Upper lobe of left lung (tissue), 4 donors: ENCODE measurements around the gene RASGRF1.

Experiments used
- EP300 ChIP-seq, 4 donors: sonication (generic); formaldehyde crosslinking; IDR thresholded peaks; one replicate each; pipeline ENCODE4 v1.5.1; 2017; ENCODE audit warnings: antibody characterized with exemption in 4 of 4, control low read depth in 2 of 4
- POLR2A ChIP-seq, 4 donors: fragments of 450-650 bp; IDR thresholded peaks; one replicate each; pipeline ENCODE4 v1.5.1; 2016 to 2017; ENCODE audit warnings: antibody characterized with exemption in 4 of 4, mild to moderate bottlenecking in 2 of 4
- TF ChIP-seq, protein P1 (sequence below), 6 experiments: fragments of 450-650 bp in 4 of 6; fragments of 200-600 bp in 2 of 6; sonication (generic) in 2 of 6; IDR thresholded peaks; one replicate each; pipeline ENCODE4 v1.5.1; 2016 to 2019; ENCODE audit warnings: antibody characterized with exemption in 6 of 6

DNA sequence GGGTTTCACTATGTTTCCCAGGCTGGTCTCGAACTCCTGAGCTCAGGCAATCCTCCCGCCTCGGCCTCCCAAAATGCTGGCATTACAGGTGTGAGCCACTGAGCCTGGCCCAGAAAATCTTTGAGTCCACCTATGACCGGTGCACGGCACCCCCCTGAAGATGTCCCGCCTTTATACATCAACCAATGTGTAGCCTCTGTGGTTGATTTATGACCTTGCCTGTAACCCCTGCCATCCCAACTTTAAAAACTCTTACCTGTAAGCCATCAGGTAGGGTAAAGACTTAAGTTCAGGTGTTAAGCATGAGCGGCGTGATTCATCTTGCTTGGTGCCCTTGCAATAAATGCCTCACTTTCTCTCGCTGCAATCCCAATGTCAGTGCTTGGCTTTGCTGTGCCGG lies 131.2 kb downstream of the RASGRF1 start:
- TF ChIP-seq POLR2A (IDR thresholded peaks at IDR 0.05): no peak
- TF ChIP-seq, protein P1, sequence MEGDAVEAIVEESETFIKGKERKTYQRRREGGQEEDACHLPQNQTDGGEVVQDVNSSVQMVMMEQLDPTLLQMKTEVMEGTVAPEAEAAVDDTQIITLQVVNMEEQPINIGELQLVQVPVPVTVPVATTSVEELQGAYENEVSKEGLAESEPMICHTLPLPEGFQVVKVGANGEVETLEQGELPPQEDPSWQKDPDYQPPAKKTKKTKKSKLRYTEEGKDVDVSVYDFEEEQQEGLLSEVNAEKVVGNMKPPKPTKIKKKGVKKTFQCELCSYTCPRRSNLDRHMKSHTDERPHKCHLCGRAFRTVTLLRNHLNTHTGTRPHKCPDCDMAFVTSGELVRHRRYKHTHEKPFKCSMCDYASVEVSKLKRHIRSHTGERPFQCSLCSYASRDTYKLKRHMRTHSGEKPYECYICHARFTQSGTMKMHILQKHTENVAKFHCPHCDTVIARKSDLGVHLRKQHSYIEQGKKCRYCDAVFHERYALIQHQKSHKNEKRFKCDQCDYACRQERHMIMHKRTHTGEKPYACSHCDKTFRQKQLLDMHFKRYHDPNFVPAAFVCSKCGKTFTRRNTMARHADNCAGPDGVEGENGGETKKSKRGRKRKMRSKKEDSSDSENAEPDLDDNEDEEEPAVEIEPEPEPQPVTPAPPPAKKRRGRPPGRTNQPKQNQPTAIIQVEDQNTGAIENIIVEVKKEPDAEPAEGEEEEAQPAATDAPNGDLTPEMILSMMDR (IDR thresholded peaks at IDR 0.05): no peak
- no peak for TF ChIP-seq EP300 (IDR thresholded peaks at IDR 0.05)
